Measurements from ENCODE around the gene OXSR1. TPM values are rescaled to one million over a fixed set of nuclear protein-coding genes. Genes with fewer than 3 reads are reported as not detected.

Gene OXSR1
- total RNA-seq, 1 experiment from 2014 or later, result 35.1 TPM

DNA sequence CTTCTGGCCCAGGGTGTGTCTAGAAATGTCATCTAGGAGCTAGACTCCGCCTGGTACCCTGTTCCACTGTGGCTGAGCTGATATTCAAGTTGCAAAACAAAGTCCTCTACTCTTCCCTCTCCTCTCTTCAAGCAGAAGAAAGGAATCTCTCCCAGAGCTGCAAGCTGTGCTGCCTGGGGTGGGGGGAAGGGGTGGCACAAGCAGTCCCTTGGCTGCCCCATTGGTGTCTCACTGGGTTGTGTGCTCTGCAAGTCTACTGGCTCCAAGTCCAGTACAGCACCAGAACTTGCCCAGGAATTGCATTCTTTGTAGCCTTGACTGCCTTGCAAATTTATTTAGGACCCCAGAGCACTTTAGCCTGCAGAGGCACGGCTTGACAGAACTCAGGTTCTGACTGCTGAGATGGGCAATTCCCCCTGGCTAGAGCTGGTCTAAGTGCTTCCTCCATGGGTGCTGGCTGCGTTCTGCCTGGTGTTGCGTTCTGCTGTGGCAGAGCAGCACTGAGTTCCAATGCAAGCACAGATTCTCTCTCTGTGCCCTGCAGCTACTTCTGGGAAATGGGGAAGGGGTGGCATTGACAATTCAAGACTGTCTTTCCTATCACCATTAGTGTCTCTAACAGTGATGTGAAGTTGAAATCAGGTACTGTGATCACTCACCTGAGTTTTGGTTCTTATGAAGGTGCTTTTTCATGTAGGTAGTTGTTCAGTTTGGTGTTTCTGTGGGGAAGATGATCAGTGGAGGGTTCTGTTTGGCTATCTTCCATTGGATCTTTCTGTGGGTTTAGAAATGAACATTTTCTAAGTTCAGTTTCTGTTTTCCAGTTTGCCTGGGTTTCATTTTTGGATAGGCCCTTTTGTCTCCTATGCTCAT is 39.5 kb downstream of the OXSR1 start:
- BruUV-seq (replicated peaks), result no TSS peak
- peaks cover 0 to 4% of the 10 kb centered on the region in 2 experiments; a peak in 1 of 4 replicates for H3K36me3 ChIP-seq (ENCODE audit: control insufficient read depth in 1 of 2, insufficient read depth in 2 of 2, low read length in 2 of 2)

More for the DNA sequence above, 39.5 kb downstream of the OXSR1 start:
- Histone ChIP-seq H3K9me3 (ENCODE audit: control insufficient read depth in 1 of 2, insufficient read depth in 1 of 2, low read depth in 1 of 2, low read length in 2 of 2) (no peaks in the 10 kb centered on the region), H3K9me2 (ENCODE audit: insufficient read depth) (no peaks in the 10 kb centered on the region), H3K79me2 (ENCODE audit: insufficient read depth, low read length) (peaks cover 43% of the 10 kb centered on the region), H3K4me1 (ENCODE audit: control insufficient read depth in 1 of 2, insufficient read depth in 2 of 2, low read length in 2 of 2) (no peaks in the 10 kb centered on the region), H3K9ac (ENCODE audit: low read length) (no peak overlapping the region), H3K4me2 (ENCODE audit: low read length) (no peak overlapping the region), H4K20me1 (ENCODE audit: insufficient read depth) (no peaks in the 10 kb centered on the region), H2AFZ (ENCODE audit: low read depth, low read length, poor library complexity, severe bottlenecking) (no peak overlapping the region), H3K27ac (ENCODE audit: low read depth, low read length) (no peak overlapping the region), H3K27me3 (ENCODE audit: insufficient read depth, low read length) (no peaks in the 10 kb centered on the region), H3K4me3 (replicated peaks in 1 of 2; ENCODE audit: low read depth in 1 of 2, low read length in 2 of 2) (no peak overlapping the region)
- ChIA-PET CTCF (no interaction called here), POLR2A (no interaction called here), RAD21 (ENCODE audit: low non-redundant PET in 1 of 2, low total read pairs in 2 of 2, uncharacterized antibody in 2 of 2, unreplicated experiment in 2 of 2) (no interaction called here)
- no peak for DNase-seq (ENCODE audit: low read depth, low spot score)
- no peak for ATAC-seq
- intact Hi-C loops (cut with micrococcal nuclease), result no loop called here
- no peak for TF ChIP-seq EZH2 (IDR thresholded peaks at IDR 0.05)
- TF ChIP-seq REST (IDR thresholded peaks at IDR 0.05; ENCODE audit: low read depth), result no peak
- TF ChIP-seq SP1 (IDR thresholded peaks at IDR 0.05; ENCODE audit: low read depth), result no peak
- TF ChIP-seq CBX3 (IDR thresholded peaks at IDR 0.05; ENCODE audit: low read depth), result no peak
- no peak for TF ChIP-seq ATF3 (IDR thresholded peaks at IDR 0.05)
- no peak for TF ChIP-seq ELF1 (IDR thresholded peaks at IDR 0.05; ENCODE audit: borderline replicate concordance, low read depth)

All from HCT116 (cell line).